IPS-15b (cell line): ENCODE data around the gene SLC49A4.

Source experiments
- H3K27me3 ChIP-seq: one replicate; pipeline ENCODE4 v1.6.1; 2013; ENCODE audit warnings: low read length; ENCODE audit not compliant: control insufficient read depth, insufficient read depth
- H3K36me3 ChIP-seq: one replicate; pipeline ENCODE4 v1.6.1; 2013; ENCODE audit warnings: low read length; ENCODE audit not compliant: control insufficient read depth, insufficient read depth
- H3K4me1 ChIP-seq: one replicate; pipeline ENCODE4 v1.6.1; 2013; ENCODE audit warnings: mild to moderate bottlenecking, low read length; ENCODE audit not compliant: control insufficient read depth, insufficient read depth
- H3K4me3 ChIP-seq: one replicate; pipeline ENCODE4 v1.5.1; 2013; ENCODE audit warnings: low read depth, low read length
- H3K9ac ChIP-seq: one replicate; pipeline ENCODE4 v1.6.1; 2013; ENCODE audit warnings: low read depth, mild to moderate bottlenecking, low read length
- H3K9me3 ChIP-seq: one replicate; pipeline ENCODE4 v1.6.1; 2013; ENCODE audit warnings: mild to moderate bottlenecking, low read length; ENCODE audit not compliant: control insufficient read depth, insufficient read depth

SLC49A4 gene

DNA sequence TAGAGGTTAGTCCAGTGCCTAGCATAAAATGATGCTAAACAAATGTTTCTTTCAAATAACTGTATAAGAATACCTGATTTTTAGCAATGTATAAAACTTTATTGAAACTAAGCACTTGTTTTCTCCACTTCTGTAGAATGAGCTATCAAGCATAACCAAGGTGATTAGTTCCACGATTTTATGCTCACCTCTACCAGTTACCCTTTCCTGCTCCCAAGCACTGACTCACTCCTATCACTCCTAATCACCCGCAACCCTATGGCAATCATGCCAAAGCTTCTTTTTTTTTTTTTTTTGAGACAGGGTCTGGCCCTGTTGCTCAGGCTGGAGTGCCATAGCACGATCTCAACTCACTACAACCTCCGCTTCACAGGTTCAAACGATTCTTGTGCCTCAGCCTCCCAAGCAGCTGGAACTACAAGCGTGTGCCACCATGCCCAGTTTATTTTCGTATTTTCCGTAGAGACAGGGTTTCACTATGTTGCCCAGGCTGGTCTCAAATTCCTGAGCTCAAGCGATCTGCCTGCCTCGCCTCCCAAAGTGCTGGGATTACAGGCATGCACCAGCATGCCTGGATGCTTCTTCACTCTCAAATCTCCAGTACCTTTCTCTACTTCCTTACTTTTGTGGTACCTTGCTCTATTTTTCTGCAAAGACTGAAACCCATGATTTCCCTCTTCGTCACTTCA, 5.1 kb upstream of the SLC49A4 start:
- H3K4me1 ChIP-seq, result no peaks in the 10 kb centered on the region
- H3K36me3 ChIP-seq, result no peaks in the 10 kb centered on the region
- H3K9ac ChIP-seq, result no peak overlapping the region
- H3K9me3 ChIP-seq, result no peaks in the 10 kb centered on the region
- peaks cover 2% of the 10 kb centered on the region for H3K27me3 ChIP-seq
- no peak overlapping the region for H3K4me3 ChIP-seq

DNA sequence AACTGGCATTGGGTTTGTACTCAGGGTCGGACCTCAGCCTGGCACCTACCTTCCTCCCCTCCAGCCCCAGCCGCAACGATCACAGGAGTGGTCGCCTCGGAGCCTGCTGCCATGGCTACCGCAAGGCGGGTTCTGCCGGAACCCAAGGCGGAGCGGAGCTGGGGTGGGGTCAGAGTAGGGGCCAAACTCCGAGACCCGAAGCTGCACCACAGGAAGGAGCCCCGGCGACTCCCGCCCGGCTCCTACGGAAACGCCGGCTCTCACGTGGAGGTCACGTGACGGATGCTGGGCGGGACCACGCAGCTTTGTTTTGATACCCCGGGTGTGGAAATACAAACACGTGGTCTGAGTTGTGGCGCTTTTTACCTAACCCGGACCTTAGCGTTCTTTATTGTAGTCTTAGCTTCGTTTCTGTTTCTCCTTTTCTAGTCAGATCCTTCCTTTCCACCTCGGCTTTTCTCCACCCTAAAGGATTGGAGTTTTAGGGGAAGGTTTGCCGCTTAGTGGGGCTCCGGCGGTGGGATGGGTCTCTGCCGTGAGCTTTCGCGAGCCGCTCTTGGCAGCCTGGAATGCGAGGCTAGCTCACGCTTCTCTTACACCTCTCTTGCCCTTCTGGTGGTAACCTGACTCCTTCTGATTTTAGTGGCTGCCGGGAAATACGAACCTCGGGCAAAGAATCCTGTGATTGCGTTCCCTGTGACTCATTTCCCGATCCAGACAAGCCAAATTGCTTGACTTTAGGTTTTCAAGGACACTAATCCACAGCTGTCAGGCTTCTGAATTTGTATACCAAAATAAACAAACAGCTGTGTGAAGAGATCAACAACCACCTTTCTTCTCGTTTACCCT, 1.1 kb upstream of the SLC49A4 start, which contains the start of gene HSPBAP1:
HSPBAP1 (minus strand) TSS at position 264 of the 849 bp plus-strand sequence; CDS start at position 113, 151 bp downstream.
- peaks cover 23% of the 10 kb centered on the region for H3K27me3 ChIP-seq
- H3K9ac ChIP-seq, result peak within 1 kb of the TSS; percentile 55
- H3K4me1 ChIP-seq, result no peaks in the 10 kb centered on the region
- H3K36me3 ChIP-seq, result no peaks in the 10 kb centered on the region
- no peaks in the 10 kb centered on the region for H3K9me3 ChIP-seq
- peak within 1 kb of the TSS; percentile 82 for H3K4me3 ChIP-seq

DNA sequence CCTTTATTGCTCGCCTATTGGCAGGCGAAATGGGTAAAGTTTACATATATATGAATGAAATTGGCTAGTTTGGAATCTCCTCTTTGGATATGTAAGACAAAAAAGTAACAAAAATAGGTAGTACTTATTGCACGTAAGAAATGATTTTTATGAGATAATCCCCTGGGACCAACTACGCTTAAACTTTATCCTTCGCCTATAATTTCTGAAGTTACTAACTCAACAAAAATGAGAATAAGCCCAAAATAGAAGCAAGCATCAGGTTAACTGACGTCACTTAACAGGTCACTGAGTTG, 438 bp upstream of the SLC49A4 start:
- no peaks in the 10 kb centered on the region for H3K4me1 ChIP-seq
- no peaks in the 10 kb centered on the region for H3K36me3 ChIP-seq
- H3K9ac ChIP-seq, result no peak overlapping the region
- H3K27me3 ChIP-seq, result peaks cover 23% of the 10 kb centered on the region
- H3K9me3 ChIP-seq, result no peaks in the 10 kb centered on the region
- peak overlapping the region; percentile 82 for H3K4me3 ChIP-seq

- no peak overlapping the region for H3K9ac ChIP-seq
- peaks cover 23% of the 10 kb centered on the region for H3K27me3 ChIP-seq
- H3K9me3 ChIP-seq, result no peaks in the 10 kb centered on the region
- peak overlapping the region; percentile 82 for H3K4me3 ChIP-seq
- no peaks in the 10 kb centered on the region for H3K4me1 ChIP-seq
- H3K36me3 ChIP-seq, result no peaks in the 10 kb centered on the region
Observed at GRCh38 chr3:122795674-122796195, 866 bp downstream of the SLC49A4 start.

DNA sequence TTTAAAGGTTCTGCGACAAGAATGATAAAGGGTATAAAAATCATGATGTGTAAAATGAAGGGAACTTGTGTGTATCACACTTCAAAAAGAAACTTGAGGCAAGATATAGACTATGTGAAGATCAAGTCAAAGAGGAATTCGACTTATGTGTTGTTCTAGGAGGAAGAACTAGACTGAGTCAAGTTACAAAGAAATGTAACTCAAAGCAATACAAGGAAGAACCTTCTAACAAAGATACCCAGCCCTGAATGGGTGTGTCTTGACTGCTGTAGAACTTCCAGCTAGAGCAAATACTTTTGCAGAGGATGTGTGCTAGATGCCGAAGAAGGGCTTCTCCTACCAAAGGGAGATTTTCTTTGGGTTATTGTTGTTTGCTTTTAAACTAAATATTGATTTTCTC, 2.4 kb downstream of the SLC49A4 start:
- Histone ChIP-seq H3K9ac (no peak overlapping the region), H3K4me1 (no peaks in the 10 kb centered on the region), H3K36me3 (no peaks in the 10 kb centered on the region), H3K27me3 (peaks cover 21% of the 10 kb centered on the region), H3K4me3 (no peak overlapping the region), H3K9me3 (no peaks in the 10 kb centered on the region)

DNA sequence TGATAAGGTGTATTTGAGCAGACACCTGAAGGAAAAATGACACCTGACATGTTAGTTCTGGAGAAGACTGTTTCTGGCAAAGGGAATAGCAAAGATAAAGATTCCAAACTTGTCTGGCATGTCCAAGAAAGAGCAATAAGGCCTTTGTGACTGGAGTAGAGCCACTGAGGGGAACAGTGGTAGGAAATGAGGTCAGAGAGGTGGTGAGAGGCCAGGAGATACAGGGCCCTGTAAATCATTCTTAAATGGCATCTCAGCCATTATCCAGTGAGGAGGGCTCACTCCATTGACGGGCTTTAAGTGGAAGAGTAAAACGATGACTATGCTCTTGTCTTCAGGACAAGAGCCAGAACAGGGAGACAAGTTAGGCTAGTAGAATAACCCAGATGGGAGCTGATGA, 4.5 kb downstream of the SLC49A4 start:
- no peaks in the 10 kb centered on the region for H3K36me3 ChIP-seq
- H3K9me3 ChIP-seq, result no peaks in the 10 kb centered on the region
- no peaks in the 10 kb centered on the region for H3K4me1 ChIP-seq
- no peak overlapping the region for H3K9ac ChIP-seq
- peaks cover 21% of the 10 kb centered on the region for H3K27me3 ChIP-seq
- no peak overlapping the region for H3K4me3 ChIP-seq

- H3K9me3 ChIP-seq, result no peaks in the 10 kb centered on the region
- H3K36me3 ChIP-seq, result no peaks in the 10 kb centered on the region
- no peaks in the 10 kb centered on the region for H3K4me1 ChIP-seq
- no peak overlapping the region for H3K4me3 ChIP-seq
- no peak overlapping the region for H3K9ac ChIP-seq
- H3K27me3 ChIP-seq, result peaks cover 21% of the 10 kb centered on the region
Observed at GRCh38 chr3:122800031-122800430, 5.2 kb downstream of the SLC49A4 start.

DNA sequence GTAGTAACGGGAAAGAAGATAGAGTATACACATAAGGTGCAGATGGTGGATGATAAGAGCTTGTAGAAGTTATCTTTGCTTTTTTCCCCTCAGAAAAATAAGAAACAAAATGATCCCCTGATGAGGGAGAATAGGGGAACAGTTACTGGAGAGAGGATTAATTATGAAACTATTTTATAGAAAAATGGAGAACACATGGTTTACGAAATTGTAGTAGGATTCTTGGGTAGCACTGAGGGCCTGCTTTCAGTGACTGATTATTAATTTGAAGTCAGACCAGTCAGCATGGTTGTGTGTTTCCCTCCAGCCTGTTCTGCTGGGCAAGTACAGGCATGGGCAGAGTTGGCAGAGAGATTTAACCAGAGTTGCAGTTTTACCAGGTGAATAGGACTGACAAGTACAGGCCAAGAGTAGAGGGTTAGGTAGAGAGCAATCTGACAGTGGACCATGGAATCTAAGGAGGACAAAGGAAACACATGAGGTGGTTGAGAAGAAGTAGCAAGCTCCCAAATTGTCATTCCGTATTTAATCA, 5.9 kb downstream of the SLC49A4 start:
- no peaks in the 10 kb centered on the region for H3K9me3 ChIP-seq
- no peaks in the 10 kb centered on the region for H3K4me1 ChIP-seq
- no peak overlapping the region for H3K4me3 ChIP-seq
- H3K27me3 ChIP-seq, result peaks cover 16% of the 10 kb centered on the region
- no peak overlapping the region for H3K9ac ChIP-seq
- H3K36me3 ChIP-seq, result no peaks in the 10 kb centered on the region

DNA sequence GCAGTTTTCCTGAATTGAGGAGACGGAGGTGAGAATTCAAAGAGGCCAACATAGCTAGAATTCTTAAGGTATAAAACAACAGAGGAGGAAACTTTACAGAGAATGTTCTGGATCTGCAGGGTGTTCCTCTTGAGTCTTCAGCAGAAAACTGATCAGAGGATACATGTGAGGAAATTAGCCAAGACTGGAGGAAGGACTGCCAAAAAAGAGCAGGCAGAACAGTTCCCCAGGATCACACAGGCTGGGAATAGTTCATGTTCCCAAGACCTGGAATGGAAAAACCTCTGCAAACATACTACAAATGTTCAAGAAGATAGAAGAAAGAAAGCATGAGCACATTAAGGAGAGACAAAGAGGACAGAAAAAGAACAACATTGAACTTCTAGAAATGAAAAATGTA, 7.5 kb downstream of the SLC49A4 start:
- H3K27me3 ChIP-seq, result peaks cover under 1% of the 10 kb centered on the region
- no peak overlapping the region for H3K4me3 ChIP-seq
- H3K36me3 ChIP-seq, result no peaks in the 10 kb centered on the region
- no peaks in the 10 kb centered on the region for H3K4me1 ChIP-seq
- H3K9me3 ChIP-seq, result no peaks in the 10 kb centered on the region
- no peak overlapping the region for H3K9ac ChIP-seq

- H3K4me1 ChIP-seq, result no peaks in the 10 kb centered on the region
- no peak overlapping the region for H3K9ac ChIP-seq
- no peaks in the 10 kb centered on the region for H3K27me3 ChIP-seq
- H3K4me3 ChIP-seq, result no peak overlapping the region
- H3K9me3 ChIP-seq, result no peaks in the 10 kb centered on the region
- no peaks in the 10 kb centered on the region for H3K36me3 ChIP-seq
Observed at GRCh38 chr3:122803977-122804376, 9.1 kb downstream of the SLC49A4 start.

GRCh38 chr3:122810734-122811133, 15.9 kb downstream of the SLC49A4 start:
- no peaks in the 10 kb centered on the region for H3K9me3 ChIP-seq

DNA sequence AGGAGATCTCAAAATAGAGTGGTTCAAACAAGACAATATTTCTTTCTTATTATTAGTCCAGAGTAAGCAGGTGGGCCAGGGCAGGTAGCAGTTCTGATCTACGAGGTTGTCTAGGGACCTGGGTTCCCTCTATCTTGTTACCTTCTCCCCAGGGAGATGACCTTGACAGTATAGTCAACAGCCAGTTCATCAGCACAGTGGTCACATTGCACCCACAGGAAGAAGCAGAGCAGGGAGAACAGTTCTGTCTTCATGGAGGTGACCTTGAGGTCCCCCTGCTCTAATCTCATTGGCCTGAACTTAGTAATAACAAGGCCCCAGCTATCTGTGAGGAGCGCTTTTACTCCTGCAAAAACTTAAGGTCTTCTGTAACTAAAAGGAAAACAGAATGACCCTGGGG, 21.7 kb downstream of the SLC49A4 start:
- Histone ChIP-seq H3K9ac (no peak overlapping the region), H3K9me3 (no peaks in the 10 kb centered on the region), H3K4me3 (no peak overlapping the region), H3K27me3 (no peaks in the 10 kb centered on the region), H3K36me3 (no peaks in the 10 kb centered on the region), H3K4me1 (no peaks in the 10 kb centered on the region)

More at GRCh38 chr3:122810734-122811133, 15.9 kb downstream of the SLC49A4 start:
- H3K4me3 ChIP-seq, result no peak overlapping the region
- H3K9ac ChIP-seq, result no peak overlapping the region
- H3K4me1 ChIP-seq, result no peaks in the 10 kb centered on the region
- no peaks in the 10 kb centered on the region for H3K36me3 ChIP-seq
- no peaks in the 10 kb centered on the region for H3K27me3 ChIP-seq
